Dermis lymphatic vessel endothelial cell (primary cell): Measurements from ENCODE around the gene PYHIN1. TPM values are rescaled to one million over a fixed set of nuclear protein-coding genes. Genes with fewer than 3 reads are reported as not detected.

Experiments used
- total RNA-seq: library from RNA; depleted of rRNA; stranded (reverse); fragments of >200 nt; gene quantifications from 2 replicates; pipeline ENCODE4 v1.2.1, GENCODE V29; 2014

The PYHIN1 gene
- total RNA-seq, result not detected in 2 replicates

GRCh38 chr1:158931055-158931737 is at the start of gene PYHIN1:
Gene PYHIN1, plus strand, starts transcription at chr1:158931552. Its CDS starts 5,359 bp downstream, at chr1:158936911.

GRCh38 chr1:159009704-159010361 is 78.5 kb downstream of the PYHIN1 start, which contains the start of gene IFI16:
Gene IFI16, plus strand, starts transcription at chr1:159009907. Its CDS starts 4,774 bp downstream, at chr1:159014681.

Other genes with a start within 250 kb of the PYHIN1 start
- gene SPTA1, start 244.8 kb upstream of the PYHIN1 start, total RNA-seq, result 1.7 TPM in 2 replicates
- gene OR6K2, start 230.9 kb upstream of the PYHIN1 start, total RNA-seq, result not detected in 2 replicates
- not detected in 2 replicates for gene OR6K3, start 210.8 kb upstream of the PYHIN1 start, total RNA-seq
- gene OR6K6, start 176.8 kb upstream of the PYHIN1 start, total RNA-seq, result 0.09 TPM in 1 of 2 replicates, not detected in the other
- not detected in 2 replicates for gene OR6N1, start 159.4 kb upstream of the PYHIN1 start, total RNA-seq
- not detected in 2 replicates for gene OR6N2, start 150.3 kb upstream of the PYHIN1 start, total RNA-seq
- not detected in 2 replicates for gene MNDA, start 100.2 kb upstream of the PYHIN1 start, total RNA-seq
- gene IFI16, start 78.4 kb downstream of the PYHIN1 start, total RNA-seq, result 42.6 and 46.7 TPM in 2 replicates
- gene AIM2, start 145.2 kb downstream of the PYHIN1 start, total RNA-seq, result not detected in 2 replicates
- gene CADM3, start 240.1 kb downstream of the PYHIN1 start, total RNA-seq, result 0.11 TPM in 1 of 2 replicates, not detected in the other